IPS-15b (cell line): ENCODE results near the gene TNFAIP8.

ENCODE experiments used
- H3K27me3 ChIP-seq: one replicate; pipeline ENCODE4 v1.6.1; 2013; ENCODE audit warnings: low read length; ENCODE audit not compliant: control insufficient read depth, insufficient read depth
- H3K36me3 ChIP-seq: one replicate; pipeline ENCODE4 v1.6.1; 2013; ENCODE audit warnings: low read length; ENCODE audit not compliant: control insufficient read depth, insufficient read depth
- H3K4me1 ChIP-seq: one replicate; pipeline ENCODE4 v1.6.1; 2013; ENCODE audit warnings: mild to moderate bottlenecking, low read length; ENCODE audit not compliant: control insufficient read depth, insufficient read depth
- H3K4me3 ChIP-seq: one replicate; pipeline ENCODE4 v1.5.1; 2013; ENCODE audit warnings: low read depth, low read length
- H3K9ac ChIP-seq: one replicate; pipeline ENCODE4 v1.6.1; 2013; ENCODE audit warnings: low read depth, mild to moderate bottlenecking, low read length
- H3K9me3 ChIP-seq: one replicate; pipeline ENCODE4 v1.6.1; 2013; ENCODE audit warnings: mild to moderate bottlenecking, low read length; ENCODE audit not compliant: control insufficient read depth, insufficient read depth

The TNFAIP8 gene

GRCh38 chr5:119354537-119355243, 1.1 kb upstream of the TNFAIP8 start:
- Histone ChIP-seq H3K9ac (no peak overlapping the region), H3K4me3 (no peak overlapping the region), H3K27me3 (peaks cover 9% of the 10 kb centered on the region), H3K4me1 (peaks cover 23% of the 10 kb centered on the region), H3K36me3 (no peaks in the 10 kb centered on the region), H3K9me3 (no peaks in the 10 kb centered on the region)

DNA sequence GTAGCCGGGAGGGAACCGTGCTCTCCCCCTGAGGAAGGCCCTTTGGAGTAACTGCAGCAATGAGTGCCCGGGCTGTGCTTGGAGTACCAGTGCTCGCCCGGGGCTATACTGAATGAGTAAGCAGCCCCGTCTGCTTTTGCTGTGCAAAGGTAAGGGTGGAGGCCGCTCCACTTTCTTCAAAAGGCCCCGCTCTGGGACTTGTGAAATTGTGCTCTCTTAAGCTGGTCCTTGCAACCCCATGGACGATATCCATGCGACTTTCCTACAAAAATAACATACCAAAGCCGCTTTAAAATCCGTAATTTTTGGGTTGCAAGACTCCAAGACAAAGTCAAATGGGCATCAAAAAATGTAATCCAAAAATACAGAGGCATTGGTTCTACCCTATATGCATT, 578 bp upstream of the TNFAIP8 start:
- H3K4me1 ChIP-seq: peaks cover 23% of the 10 kb centered on the region
- no peaks in the 10 kb centered on the region for H3K36me3 ChIP-seq
- no peaks in the 10 kb centered on the region for H3K9me3 ChIP-seq
- H3K27me3 ChIP-seq: peaks cover 9% of the 10 kb centered on the region
- H3K4me3 ChIP-seq: peak overlapping the region; percentile 69
- H3K9ac ChIP-seq: no peak overlapping the region

GRCh38 chr5:119356612-119357188, 881 bp downstream of the TNFAIP8 start:
- Histone ChIP-seq H3K9ac (peak overlapping the region; percentile 50), H3K27me3 (peaks cover 9% of the 10 kb centered on the region), H3K9me3 (no peaks in the 10 kb centered on the region), H3K36me3 (no peaks in the 10 kb centered on the region), H3K4me1 (peaks cover 25% of the 10 kb centered on the region), H3K4me3 (peak overlapping the region; percentile 69)

GRCh38 chr5:119357270-119357669, 1.5 kb downstream of the TNFAIP8 start:
- Histone ChIP-seq H3K4me3 (no peak overlapping the region), H3K36me3 (no peaks in the 10 kb centered on the region), H3K4me1 (peaks cover 25% of the 10 kb centered on the region), H3K9ac (no peak overlapping the region), H3K27me3 (peaks cover 9% of the 10 kb centered on the region), H3K9me3 (no peaks in the 10 kb centered on the region)

DNA sequence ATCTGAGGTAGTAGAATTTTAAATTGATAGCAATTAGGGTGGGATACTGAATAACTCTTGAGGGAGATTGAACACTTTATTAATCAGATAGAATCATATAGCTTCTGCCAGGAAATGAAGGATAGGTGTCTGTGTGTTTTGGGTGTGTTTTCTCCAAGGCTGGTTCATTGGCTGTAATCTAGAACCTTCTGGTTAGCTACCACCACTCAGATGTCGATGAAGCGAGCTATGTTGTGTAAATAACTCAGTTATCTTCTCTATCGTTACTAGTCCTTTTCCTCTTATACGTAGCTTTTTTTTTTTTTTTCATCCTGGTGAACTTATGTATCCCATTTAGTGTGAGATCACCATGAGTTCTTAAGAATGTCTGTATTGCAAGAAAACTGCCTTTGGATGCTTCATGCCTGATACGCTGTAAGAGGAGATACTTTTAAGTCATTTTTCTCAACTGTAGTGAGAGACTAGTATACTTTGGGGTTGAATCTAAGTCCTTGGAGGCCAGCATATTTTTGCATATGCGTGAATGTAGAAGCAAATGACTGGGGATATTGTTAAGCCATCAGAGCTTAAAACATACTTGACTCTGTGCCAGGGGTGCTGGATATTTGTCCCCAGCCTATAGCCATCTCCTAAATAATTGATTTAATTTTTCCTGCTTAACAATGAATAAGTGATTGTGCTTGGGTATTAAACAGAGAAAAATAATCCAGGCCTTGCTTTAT, 2.1 kb downstream of the TNFAIP8 start:
- H3K4me3 ChIP-seq: no peak overlapping the region
- peaks cover 25% of the 10 kb centered on the region for H3K4me1 ChIP-seq

DNA sequence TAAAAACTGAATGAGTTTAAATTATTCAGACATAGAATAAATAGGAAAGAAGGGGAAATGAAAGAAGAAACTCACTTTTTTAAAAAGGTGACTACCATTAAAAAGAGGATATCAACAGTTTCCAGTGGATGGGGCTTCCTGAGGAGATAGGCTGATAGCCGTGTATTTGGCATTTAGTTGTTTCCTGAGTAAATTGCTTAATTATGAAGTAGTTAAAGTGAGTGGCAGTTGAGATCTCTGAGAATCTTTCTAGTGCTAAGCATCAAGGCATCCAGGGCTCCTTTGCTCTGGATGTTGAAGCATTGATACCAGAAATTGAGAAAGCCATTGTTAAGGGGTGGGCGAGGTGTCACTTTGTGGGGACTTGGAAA, 2.7 kb downstream of the TNFAIP8 start:
- no peak overlapping the region for H3K9ac ChIP-seq
- no peaks in the 10 kb centered on the region for H3K9me3 ChIP-seq
- peaks cover 21% of the 10 kb centered on the region for H3K4me1 ChIP-seq

More for the DNA sequence above, 2.1 kb downstream of the TNFAIP8 start:
- Histone ChIP-seq H3K9ac (no peak overlapping the region), H3K27me3 (peaks cover 9% of the 10 kb centered on the region), H3K36me3 (no peaks in the 10 kb centered on the region), H3K9me3 (no peaks in the 10 kb centered on the region)

DNA sequence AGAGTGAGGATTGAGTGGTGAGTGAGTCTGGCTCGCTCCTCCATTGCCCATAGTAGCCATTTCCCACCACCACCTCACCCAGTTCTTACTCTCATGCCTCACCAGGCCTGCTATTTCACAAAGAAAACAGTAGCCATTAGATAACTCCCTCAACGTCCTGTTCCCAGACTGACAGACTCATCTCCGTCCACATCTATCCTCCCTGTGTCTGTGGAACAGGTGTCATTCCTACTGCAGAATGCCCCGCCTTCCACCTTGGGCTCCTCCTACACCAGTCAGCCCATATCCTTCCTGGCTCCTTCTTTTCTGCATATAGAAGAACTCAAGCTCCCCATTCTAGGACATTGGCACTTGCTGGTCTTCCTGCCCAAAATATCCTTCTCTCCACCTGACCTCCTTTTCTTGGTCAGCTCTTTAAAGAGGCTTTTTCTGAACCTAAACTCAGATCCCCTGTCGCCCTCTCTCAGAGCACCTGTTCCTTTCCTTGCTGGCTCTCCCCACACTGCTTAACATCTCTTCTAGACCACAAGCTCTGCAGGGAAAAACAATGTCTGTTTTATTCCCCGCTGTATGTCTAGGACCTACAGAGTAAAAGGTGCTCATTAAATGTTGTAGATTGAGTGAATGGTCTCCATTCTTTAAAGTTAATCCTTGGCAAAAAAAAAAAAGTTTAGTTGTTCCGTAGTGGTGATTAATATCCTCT, 3.2 kb downstream of the TNFAIP8 start:
- peaks cover 16% of the 10 kb centered on the region for H3K4me1 ChIP-seq
- no peaks in the 10 kb centered on the region for H3K36me3 ChIP-seq
- no peak overlapping the region for H3K4me3 ChIP-seq
- H3K9me3 ChIP-seq: no peaks in the 10 kb centered on the region
- peaks cover 9% of the 10 kb centered on the region for H3K27me3 ChIP-seq
- H3K9ac ChIP-seq: no peak overlapping the region

More for the DNA sequence above, 2.7 kb downstream of the TNFAIP8 start:
- H3K36me3 ChIP-seq: no peaks in the 10 kb centered on the region
- H3K27me3 ChIP-seq: peaks cover 9% of the 10 kb centered on the region
- no peak overlapping the region for H3K4me3 ChIP-seq

GRCh38 chr5:119359737-119360413, 4.1 kb downstream of the TNFAIP8 start:
- no peaks in the 10 kb centered on the region for H3K36me3 ChIP-seq
- no peak overlapping the region for H3K4me3 ChIP-seq
- H3K9ac ChIP-seq: no peak overlapping the region

DNA sequence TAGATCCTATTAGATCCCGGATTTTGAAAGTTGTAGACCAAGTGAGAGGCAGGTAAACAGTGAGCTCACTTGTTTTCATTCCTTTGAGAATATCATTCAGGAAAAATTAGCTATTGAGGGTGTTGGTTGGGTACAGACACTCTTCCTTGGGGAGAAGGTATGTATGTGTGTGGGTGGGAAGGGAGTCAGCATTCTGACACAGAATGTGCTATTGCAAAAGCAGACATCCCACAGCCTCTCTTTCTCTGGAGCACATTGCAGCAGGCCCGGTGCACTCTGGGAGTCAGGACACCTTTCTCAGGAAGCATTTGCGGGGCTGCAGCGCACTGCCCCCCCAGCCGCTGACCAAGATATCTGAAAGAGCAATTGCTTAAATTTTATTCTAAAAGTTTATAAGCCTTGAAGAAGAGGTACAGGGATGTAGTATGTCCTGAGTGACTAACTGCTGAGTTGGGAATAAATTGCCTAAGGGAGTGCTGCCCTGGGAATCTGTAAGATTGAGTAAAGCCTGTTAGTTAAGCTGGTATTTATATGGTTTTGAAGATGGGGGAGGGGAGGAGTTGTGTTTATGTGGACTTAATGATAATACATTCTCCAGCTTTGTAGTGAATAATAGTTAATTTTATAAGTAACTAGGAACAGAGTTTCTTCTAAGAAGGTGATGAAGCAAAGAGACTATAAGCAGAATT, 5.2 kb downstream of the TNFAIP8 start:
- Histone ChIP-seq H3K9me3 (no peaks in the 10 kb centered on the region), H3K4me3 (no peak overlapping the region), H3K36me3 (no peaks in the 10 kb centered on the region), H3K27me3 (peaks cover 9% of the 10 kb centered on the region), H3K4me1 (peaks cover 15% of the 10 kb centered on the region), H3K9ac (no peak overlapping the region)

More at GRCh38 chr5:119359737-119360413, 4.1 kb downstream of the TNFAIP8 start:
- Histone ChIP-seq H3K4me1 (peaks cover 16% of the 10 kb centered on the region), H3K27me3 (peaks cover 9% of the 10 kb centered on the region), H3K9me3 (no peaks in the 10 kb centered on the region)

GRCh38 chr5:119361594-119362125, 5.8 kb downstream of the TNFAIP8 start:
- peaks cover 8% of the 10 kb centered on the region for H3K27me3 ChIP-seq
- H3K9me3 ChIP-seq: no peaks in the 10 kb centered on the region
- H3K9ac ChIP-seq: no peak overlapping the region
- H3K4me3 ChIP-seq: no peak overlapping the region
- H3K4me1 ChIP-seq: peaks cover 19% of the 10 kb centered on the region
- no peaks in the 10 kb centered on the region for H3K36me3 ChIP-seq
